A673 (cell line): ENCODE data around the gene PBXIP1.
A peak's percentile ranks its signal among the peaks of the same experiment; 100 is the strongest.

Experiments used
- EZH2 ChIP-seq: fragments of 200-600 bp; sonication (generic); IDR thresholded peaks from 2 replicates; pipeline ENCODE4 v1.6.1; 2017; ENCODE audit warnings: borderline replicate concordance, low read depth, mild to moderate bottlenecking, mixed read lengths, antibody characterized with exemption, low read length; ENCODE audit not compliant: poor library complexity, severe bottlenecking
- TF ChIP-seq, protein P1 (sequence below): fragments of 300-800, 200-600 bp; sonication (generic); conservative IDR thresholded peaks from 2 replicates; pipeline ENCODE4 v1.5.1; 2017; ENCODE audit warnings: low read depth, mild to moderate bottlenecking, antibody characterized with exemption, low read length, moderate library complexity, mixed read lengths

- TF ChIP-seq EZH2, result no peak
- TF ChIP-seq, protein P1, sequence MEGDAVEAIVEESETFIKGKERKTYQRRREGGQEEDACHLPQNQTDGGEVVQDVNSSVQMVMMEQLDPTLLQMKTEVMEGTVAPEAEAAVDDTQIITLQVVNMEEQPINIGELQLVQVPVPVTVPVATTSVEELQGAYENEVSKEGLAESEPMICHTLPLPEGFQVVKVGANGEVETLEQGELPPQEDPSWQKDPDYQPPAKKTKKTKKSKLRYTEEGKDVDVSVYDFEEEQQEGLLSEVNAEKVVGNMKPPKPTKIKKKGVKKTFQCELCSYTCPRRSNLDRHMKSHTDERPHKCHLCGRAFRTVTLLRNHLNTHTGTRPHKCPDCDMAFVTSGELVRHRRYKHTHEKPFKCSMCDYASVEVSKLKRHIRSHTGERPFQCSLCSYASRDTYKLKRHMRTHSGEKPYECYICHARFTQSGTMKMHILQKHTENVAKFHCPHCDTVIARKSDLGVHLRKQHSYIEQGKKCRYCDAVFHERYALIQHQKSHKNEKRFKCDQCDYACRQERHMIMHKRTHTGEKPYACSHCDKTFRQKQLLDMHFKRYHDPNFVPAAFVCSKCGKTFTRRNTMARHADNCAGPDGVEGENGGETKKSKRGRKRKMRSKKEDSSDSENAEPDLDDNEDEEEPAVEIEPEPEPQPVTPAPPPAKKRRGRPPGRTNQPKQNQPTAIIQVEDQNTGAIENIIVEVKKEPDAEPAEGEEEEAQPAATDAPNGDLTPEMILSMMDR, result 0 out of 2 replicates have a peak, but pooled peaks have one; percentile 29
These were observed 37.0 kb upstream of the PBXIP1 start for GRCh38 chr1:154992721-154993571.
